ENCODE measurements around the gene LRRFIP1.

LRRFIP1 gene

GRCh38 chr2:237603049-237603717 lies 24.2 kb upstream of the LRRFIP1 start:
- TF ChIP-seq POLR2AphosphoS5 (IDR thresholded peaks at IDR 0.05; ENCODE audit: low read depth, low read length) (no peak), FOXP2 (optimal IDR thresholded peaks at IDR 0.05; ENCODE audit: borderline replicate concordance, extremely low read depth, extremely low read length, insufficient read depth) (no peak), TAF1 (IDR thresholded peaks at IDR 0.05; ENCODE audit: borderline replicate concordance, insufficient read depth, low read length) (no peak), SIN3A (IDR thresholded peaks at IDR 0.05; ENCODE audit: borderline replicate concordance, insufficient read depth, low read length) (no peak)
- TF ChIP-seq, protein P1, sequence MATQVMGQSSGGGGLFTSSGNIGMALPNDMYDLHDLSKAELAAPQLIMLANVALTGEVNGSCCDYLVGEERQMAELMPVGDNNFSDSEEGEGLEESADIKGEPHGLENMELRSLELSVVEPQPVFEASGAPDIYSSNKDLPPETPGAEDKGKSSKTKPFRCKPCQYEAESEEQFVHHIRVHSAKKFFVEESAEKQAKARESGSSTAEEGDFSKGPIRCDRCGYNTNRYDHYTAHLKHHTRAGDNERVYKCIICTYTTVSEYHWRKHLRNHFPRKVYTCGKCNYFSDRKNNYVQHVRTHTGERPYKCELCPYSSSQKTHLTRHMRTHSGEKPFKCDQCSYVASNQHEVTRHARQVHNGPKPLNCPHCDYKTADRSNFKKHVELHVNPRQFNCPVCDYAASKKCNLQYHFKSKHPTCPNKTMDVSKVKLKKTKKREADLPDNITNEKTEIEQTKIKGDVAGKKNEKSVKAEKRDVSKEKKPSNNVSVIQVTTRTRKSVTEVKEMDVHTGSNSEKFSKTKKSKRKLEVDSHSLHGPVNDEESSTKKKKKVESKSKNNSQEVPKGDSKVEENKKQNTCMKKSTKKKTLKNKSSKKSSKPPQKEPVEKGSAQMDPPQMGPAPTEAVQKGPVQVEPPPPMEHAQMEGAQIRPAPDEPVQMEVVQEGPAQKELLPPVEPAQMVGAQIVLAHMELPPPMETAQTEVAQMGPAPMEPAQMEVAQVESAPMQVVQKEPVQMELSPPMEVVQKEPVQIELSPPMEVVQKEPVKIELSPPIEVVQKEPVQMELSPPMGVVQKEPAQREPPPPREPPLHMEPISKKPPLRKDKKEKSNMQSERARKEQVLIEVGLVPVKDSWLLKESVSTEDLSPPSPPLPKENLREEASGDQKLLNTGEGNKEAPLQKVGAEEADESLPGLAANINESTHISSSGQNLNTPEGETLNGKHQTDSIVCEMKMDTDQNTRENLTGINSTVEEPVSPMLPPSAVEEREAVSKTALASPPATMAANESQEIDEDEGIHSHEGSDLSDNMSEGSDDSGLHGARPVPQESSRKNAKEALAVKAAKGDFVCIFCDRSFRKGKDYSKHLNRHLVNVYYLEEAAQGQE (IDR thresholded peaks at IDR 0.05; ENCODE audit: insufficient read depth in 1 of 2, low read depth in 2 of 2, low read length in 2 of 2): no peak

GRCh38 chr2:237603718-237604362 lies 23.5 kb upstream of the LRRFIP1 start:
- TF ChIP-seq SIN3A (IDR thresholded peaks at IDR 0.05; ENCODE audit: borderline replicate concordance, insufficient read depth, low read length) (peak; percentile 81; the same call in 1 of the 2 replicates), POLR2AphosphoS5 (IDR thresholded peaks at IDR 0.05; ENCODE audit: low read depth, low read length) (no peak), FOXP2 (optimal IDR thresholded peaks at IDR 0.05; ENCODE audit: borderline replicate concordance, extremely low read depth, extremely low read length, insufficient read depth) (no peak), TAF1 (IDR thresholded peaks at IDR 0.05; ENCODE audit: borderline replicate concordance, insufficient read depth, low read length) (no peak)
- TF ChIP-seq, protein P1 (IDR thresholded peaks at IDR 0.05; ENCODE audit: insufficient read depth in 1 of 2, low read depth in 2 of 2, low read length in 2 of 2): 0 out of 4 replicates have a peak, but pooled peaks of 1 of the 2 experiments have one; percentile 30

GRCh38 chr2:237604391-237604790 lies 23.0 kb upstream of the LRRFIP1 start:
- TF ChIP-seq TAF1 (IDR thresholded peaks at IDR 0.05; ENCODE audit: borderline replicate concordance, insufficient read depth, low read length): no peak
- TF ChIP-seq SIN3A (IDR thresholded peaks at IDR 0.05; ENCODE audit: borderline replicate concordance, insufficient read depth, low read length): no peak
- TF ChIP-seq FOXP2 (optimal IDR thresholded peaks at IDR 0.05; ENCODE audit: borderline replicate concordance, extremely low read depth, extremely low read length, insufficient read depth): no peak
- TF ChIP-seq, protein P1 (IDR thresholded peaks at IDR 0.05; ENCODE audit: insufficient read depth in 1 of 2, low read depth in 2 of 2, low read length in 2 of 2): no peak
- no peak for TF ChIP-seq POLR2AphosphoS5 (IDR thresholded peaks at IDR 0.05; ENCODE audit: low read depth, low read length)

DNA sequence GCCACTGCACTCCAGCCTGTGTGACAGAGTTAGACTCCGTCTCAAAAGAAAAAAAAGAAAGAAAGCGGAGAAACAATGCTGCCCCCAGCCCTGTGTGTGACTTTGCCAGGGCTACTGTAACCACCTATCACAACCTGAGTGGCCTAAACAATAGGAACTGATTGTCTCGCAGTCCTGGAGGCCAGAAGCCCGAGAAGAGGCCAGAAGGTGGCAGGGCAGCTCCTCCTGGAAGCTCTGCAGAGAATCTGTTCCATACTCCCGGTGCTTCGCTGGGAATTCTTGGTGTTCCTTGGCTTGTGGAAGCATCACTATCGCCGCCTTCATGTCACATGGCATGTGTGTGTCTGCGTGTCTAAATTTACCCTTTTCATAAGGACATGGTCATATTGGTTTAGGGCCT lies 22.4 kb upstream of the LRRFIP1 start:
- TF ChIP-seq POLR2AphosphoS5 (IDR thresholded peaks at IDR 0.05; ENCODE audit: low read depth, low read length) (no peak), TAF1 (IDR thresholded peaks at IDR 0.05; ENCODE audit: borderline replicate concordance, insufficient read depth, low read length) (no peak), FOXP2 (optimal IDR thresholded peaks at IDR 0.05; ENCODE audit: borderline replicate concordance, extremely low read depth, extremely low read length, insufficient read depth) (no peak), SIN3A (IDR thresholded peaks at IDR 0.05; ENCODE audit: borderline replicate concordance, insufficient read depth, low read length) (no peak)
- TF ChIP-seq, protein P1 (IDR thresholded peaks at IDR 0.05; ENCODE audit: insufficient read depth in 1 of 2, low read depth in 2 of 2, low read length in 2 of 2): no peak
